Activated CD8-positive, alpha-beta memory T cell treated with anti-CD3 and anti-CD28 coated beads for 1 hour (primary cell): ENCODE results near the gene TLE5.
"Not testable (repeated sequence)": the region's sequence is repeated elsewhere in the genome, so short reads cannot be mapped to it uniquely, and the experiment has no call there.

Experiments
- DNase-seq, 2 donors: peaks; one replicate each; pipeline ENCODE4 v3.0.0-alpha.2; 2020; ENCODE audit warnings: low read depth in 1 of 2; ENCODE audit errors: extremely low read depth in 1 of 2

The TLE5 gene

DNA sequence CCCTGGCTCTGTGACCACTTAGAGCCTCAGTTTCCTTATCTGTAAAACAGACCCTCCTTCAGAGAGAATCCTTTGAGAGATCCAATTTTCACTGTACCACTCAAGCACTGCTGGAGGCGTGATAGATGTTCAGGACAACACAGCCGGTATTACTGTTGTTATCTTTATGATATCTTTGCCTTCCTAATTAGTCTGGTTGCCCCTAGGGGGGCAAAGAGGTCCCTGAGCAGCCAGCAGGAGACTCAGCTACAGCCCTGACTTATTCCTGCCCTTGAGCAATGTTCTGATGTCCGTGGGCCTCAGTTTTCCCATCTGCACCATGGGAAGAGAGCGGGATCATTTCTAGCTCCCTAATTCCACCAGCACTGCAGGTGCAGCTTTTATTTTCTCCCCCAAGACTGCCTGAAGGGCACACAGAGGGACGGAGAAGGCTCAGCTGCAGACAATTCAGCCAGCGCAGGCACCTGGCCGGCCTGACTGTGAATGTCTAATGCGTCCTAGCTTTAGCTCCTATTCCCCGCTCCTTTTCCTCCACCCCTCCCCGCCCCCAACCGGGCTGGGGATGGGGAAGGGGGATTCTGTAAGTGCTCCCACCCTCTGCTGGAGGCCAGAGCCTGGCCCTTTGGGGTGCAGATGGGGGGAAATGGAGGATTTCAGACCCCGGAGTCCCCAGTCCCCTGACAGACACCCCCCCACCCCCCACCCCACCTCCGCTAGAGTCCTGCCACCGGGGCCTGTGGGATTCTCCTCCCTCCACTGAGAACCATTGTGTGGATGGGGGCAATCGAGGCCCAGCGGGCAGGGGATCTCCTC lies 16.2 kb downstream of the TLE5 start:
- no peak for DNase-seq

DNA sequence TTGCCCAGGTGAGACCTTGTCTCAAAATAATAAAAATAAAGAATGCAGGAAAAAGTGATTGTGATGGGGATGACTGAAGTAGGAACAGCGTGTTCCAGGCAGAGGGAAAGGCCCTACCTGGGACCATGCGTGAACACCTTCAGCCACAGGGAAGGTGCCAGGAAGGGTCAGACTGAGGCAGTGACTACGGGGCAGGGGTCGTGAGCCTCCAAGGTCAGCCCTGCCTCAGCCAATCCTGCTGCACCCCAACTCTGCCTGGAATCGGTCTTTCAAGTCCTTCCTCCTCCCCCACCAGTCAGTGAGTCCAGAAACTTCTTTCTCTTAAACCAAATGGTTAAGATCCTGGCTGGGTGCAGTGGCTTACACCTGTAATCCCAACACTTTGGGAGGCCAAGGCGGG lies 17.1 kb downstream of the TLE5 start:
- DNase-seq = no peak

- DNase-seq = no peak
These were observed 19.6 kb downstream of the TLE5 start for GRCh38 chr19:3042621-3043267.

DNA sequence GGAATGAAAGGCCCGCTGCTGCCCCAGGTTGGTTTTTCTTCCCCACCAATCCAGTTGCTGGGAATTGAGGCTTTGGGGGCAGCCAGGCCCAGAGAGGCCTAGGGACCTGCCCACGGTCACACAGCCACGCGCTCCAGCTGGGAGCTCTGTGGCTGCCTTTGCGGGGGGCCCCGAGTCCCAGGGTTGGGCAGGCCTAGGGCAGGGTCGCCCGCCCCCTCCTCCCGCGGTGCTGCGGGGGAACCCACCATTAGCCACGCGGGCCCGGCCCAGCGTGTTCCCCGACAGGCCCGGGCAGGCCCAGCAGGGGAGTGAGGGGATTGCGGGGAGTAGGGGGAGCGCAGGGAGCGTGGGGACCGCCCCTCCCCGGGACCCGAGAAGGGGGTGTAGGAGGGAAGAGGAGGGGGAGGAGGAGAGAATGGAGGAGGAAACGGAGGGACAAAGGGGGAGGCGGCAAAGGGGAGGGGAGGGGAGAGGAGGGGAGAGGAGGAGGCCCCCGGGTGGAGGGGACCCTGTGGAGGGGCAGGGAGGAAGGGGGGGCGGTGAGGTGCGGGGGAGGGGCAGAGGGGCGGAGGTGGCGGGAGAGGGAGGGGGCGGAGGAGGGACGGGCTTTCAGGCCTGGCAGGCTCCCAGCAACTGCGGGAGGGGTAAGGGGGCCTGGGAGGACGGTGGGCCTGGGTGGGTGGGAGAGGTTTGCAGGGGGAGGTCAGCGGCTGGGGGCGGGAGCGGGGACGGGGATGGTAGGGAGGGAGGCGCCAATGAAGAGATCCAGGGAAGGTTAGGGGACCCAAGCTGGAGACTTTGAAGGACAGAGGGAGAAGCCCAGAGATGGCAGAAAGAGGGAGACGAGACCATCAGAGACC lies 20.3 kb downstream of the TLE5 start:
- no peak for DNase-seq

- DNase-seq = no peak
These were observed 21.0 kb downstream of the TLE5 start for GRCh38 chr19:3041327-3041726.

- DNase-seq = no peak
These were observed 22.6 kb downstream of the TLE5 start for GRCh38 chr19:3039641-3040077.

DNA sequence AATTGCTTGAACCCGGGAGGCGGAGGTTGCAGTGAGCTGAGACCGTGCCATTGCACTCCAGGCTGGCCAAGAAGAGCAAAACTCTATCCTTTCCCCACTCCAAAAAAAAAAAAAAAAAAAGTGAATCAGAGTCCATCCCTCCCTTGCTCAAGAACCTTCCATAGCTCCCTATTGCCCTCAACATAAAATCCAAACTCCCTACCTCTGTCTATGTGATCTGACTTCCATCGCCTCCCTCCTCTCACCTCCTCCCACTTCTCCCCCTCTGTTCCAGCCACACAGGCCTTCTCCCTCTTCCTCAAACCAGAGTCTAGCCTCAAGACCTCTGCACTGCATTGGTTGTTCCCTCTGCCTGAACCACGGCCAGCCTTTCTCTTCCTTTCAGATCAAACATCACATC lies 23.2 kb downstream of the TLE5 start:
- DNase-seq = no peak

DNA sequence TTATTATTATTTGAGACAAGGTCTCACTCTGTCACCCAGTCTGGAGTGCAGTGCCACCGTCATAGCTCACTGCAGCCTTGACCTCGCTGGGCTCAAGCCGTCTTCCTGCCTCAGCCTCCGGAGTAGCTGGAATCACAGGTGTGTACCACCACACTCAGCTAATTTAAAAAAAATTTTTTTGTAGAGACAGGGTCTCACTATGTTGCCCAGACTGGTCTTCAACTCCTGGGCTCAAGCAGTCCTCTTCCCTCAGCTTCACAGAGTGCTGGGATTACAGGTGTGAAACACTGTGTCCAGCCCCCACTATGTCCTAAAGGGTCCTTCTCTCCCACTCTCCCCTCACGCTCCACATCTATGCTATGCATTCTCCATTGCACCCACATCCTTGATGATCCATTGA lies 24.1 kb downstream of the TLE5 start:
- DNase-seq = no peak

DNA sequence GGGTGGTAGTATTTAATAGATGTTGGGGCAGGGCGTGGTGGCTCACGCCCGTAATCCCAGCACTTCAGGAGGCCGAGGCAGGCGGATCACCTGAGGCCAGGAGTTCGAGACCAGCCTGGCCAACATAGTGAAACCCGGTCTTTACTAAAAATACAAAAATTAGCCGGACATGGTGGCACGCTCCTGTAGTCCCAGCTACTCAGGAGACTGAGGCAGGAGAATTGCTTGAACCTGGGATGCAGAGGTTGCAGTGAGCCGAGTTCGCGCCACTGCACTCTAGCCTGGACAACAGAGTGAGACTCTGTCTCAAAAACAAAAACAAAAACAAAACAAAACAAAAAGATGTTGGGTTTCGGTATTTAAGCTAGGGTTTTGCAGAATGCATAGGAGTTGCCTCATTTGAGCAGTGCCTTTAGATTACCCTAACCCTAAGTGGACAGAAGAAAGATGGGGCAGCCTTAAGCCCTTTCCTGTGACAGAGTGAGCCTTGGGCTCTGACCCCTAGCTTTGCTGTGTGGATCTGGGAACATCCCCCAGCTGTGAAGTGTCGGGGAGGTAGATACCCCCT lies 25.2 kb downstream of the TLE5 start:
- not testable (repeated sequence) for DNase-seq

GRCh38 chr19:3036119-3036976 lies 25.9 kb downstream of the TLE5 start:
- DNase-seq = peak; percentile 59 to 67

GRCh38 chr19:3035542-3036118 lies 26.7 kb downstream of the TLE5 start:
- DNase-seq = peak; percentile 79 to 91

GRCh38 chr19:3034656-3035541 lies 27.4 kb downstream of the TLE5 start:
- no peak for DNase-seq

DNA sequence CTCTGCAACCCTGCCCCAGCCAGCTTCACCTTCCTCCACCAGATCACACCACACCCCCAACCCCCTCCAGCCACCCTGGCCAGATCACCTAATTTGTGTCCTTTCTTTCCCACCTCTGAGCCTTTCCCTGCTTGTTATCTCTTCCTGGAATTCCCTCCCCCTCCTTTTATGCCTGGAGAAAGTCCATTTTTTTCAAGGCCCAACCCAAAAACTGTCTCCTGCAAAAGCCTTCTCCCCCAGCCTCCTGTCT lies 28.0 kb downstream of the TLE5 start:
- DNase-seq = no peak

DNA sequence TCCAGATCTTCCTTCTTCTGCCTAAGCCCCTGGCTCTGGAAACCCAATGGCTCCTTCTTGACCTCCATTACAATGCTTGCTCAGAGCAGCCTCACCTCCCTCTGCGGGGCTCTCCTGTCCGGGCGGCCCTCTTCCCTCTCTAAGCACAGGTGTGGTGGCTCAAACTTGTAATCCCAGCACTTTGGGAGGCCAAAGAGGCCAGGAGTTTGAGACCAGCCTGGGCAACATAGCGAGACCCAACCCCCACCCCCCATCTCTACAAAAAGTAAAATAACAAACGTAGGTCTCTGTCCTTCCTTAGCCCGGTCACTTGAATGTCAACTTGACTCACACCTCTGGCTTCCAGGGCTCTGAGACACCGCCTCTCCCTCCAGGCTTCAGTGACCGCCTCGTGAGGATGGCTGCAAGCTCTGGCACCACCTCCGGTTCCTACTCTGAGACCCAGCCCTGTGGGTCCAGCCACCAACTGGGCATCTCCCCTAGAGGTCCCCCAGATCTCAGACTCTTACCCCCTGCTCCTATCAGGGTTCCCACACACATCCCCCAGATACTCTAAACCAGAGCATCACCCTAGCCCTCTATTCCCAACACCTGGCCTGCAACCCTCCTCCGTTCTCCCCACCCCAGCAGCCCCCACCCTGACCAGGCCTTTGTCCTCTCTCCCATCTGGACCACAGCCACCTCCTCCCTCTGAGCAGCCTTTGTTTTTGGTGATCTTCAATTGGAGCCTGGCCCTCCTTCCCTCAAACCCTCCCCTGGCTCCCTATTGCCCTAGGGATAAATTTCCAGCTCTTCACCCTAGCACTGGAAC lies 28.5 kb downstream of the TLE5 start:
- DNase-seq = no peak

GRCh38 chr19:3031607-3031867 lies 30.8 kb downstream of the TLE5 start:
- DNase-seq = no peak

DNA sequence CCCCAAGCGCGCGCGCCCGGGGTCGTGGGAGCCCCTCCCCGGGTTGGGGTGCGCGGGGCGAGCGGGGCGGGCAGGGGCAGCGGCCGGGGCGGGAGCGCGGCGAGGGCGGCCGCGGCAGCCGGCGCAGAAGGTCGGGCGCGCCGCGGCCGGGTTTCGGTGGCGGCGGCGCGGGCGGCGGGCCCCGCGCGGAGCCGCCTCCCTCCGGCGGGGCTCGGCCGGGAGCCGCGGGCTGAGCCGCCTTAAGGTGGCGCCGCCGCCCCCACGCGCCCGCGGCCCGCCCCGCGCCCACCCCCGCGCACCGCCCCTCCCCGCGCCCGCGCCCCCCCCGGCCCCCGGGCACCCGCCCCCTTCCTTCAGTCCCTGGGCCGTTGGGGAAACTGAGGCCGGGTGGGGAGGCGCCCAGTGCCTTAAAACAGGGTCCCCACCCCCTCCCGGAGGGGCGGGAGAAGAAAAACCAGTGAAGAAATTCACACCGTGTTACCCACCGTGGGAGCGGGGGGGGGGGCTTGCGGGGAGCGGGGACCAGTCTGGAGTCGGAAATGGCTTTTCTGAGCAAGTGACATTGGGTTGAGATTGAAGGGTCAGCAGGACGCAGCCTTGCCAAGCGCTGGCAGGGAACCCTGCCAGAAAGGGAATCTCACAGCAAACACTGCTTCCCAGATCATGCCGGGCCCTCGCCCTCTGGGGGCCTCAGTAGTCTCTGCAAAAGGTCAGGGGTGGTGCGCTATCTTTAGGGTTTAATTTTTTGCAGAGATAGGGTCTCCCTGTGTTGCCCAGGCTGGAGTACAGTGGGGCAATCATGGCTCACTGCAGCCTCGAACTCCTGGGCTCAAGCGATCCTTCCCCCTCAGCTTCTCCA lies 33.0 kb downstream of the TLE5 start, which contains the start of gene TLE2:
TLE2 (minus strand) TSS at position 216 of the 859 bp plus-strand sequence. CDS start 376 bp downstream, outside the sequence.
- no peak for DNase-seq

DNA sequence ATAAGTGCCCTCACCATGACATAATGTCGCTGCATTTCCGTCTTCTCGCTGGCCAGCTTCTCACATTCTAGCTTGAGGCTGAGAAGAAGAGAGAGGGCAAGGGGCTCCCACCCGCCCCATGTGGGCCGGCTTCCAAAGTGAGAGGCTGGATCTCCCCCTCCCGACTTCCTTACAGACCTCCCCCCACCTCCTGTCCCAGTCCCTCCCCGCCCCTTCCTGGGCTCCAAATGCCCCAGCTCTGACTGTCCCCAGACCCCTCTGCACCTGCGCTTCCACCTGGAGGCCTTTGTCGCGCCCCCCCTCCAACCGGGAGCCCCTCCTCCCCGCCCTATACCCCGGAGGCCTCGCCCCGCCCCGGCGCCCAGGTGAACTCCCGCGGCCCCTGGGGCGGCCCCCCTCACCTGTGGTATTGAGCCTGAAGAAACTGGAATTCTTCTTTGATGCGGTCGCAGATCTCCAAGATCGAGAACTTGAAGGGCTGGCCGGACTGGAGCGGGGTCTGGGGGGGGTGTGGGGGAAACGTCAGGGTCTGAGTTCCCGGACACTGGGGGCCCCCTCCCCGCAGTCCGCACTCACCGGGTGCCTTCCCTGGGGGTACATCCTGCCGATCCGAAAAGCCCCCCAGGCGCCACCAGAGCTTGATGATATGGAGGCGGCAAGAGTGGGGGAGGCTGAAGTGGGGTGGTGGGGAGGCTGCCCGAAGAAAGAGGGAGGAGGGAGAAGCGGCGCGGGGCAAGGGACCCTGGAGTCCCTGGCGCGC lies 33.8 kb downstream of the TLE5 start:
- DNase-seq = no peak
